ENCODE measurements around the gene TNIP2.
A peak's percentile ranks its signal among the peaks of the same experiment; 100 is the strongest.

TNIP2 gene

DNA sequence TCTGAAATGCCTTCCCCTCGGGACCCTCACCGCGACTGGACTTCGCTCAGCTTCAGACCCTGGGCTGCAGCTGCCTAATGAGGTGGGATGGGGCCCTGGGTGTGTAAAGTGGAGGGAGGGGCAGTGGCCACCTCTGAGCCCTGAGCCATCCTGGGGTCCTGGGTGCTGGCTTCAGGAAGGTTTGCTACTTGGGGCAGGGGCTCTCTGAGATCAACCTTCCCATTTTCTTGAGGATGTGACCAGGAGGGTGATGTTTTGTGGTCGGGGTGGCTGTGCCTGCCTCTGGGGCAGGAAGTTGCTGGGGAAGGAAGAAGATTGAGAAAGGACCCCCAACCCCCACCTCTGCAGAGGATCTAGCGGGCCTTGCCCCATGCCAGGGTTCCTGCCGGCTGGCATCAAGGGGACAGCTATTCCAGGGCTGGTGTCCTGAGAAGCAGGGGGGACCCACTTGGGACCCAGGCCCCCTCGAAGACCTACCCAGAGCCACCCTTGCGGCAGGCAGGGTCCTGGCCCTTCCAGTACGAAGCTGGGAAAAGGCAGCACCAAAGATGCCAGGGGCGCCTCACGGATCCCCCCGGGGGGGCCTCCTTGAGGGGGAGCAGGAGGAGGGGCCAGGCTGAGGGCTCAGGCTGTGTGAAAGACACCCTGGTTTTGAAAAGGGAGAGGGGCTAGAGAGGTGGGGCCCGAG lies 43.2 kb upstream of the TNIP2 start:
- Histone ChIP-seq H3K27ac (replicated peaks) (peak overlapping the region; percentile 90), H3K4me3 (replicated peaks; ENCODE audit: insufficient read depth, low read length) (peak overlapping the region; percentile 34), H3K27me3 (ENCODE audit: insufficient read depth, poor library complexity, severe bottlenecking) (no peaks in the 10 kb centered on the region)
- DNase-seq (ENCODE audit: low read depth in 1 of 2, low spot score in 1 of 2): peak in 1 of 2 experiments; percentile 90
- TF ChIP-seq GABPA (IDR thresholded peaks at IDR 0.05; ENCODE audit: low read depth) (peak; percentile 43; the same call in 1 of the 2 replicates), POLR2AphosphoS5 (IDR thresholded peaks at IDR 0.05; ENCODE audit: low read depth) (no peak), SPI1 (IDR thresholded peaks at IDR 0.05; ENCODE audit: borderline replicate concordance, low read depth) (peak; percentile 49; the same call in 1 of the 2 replicates)
- TF ChIP-seq, protein P1, sequence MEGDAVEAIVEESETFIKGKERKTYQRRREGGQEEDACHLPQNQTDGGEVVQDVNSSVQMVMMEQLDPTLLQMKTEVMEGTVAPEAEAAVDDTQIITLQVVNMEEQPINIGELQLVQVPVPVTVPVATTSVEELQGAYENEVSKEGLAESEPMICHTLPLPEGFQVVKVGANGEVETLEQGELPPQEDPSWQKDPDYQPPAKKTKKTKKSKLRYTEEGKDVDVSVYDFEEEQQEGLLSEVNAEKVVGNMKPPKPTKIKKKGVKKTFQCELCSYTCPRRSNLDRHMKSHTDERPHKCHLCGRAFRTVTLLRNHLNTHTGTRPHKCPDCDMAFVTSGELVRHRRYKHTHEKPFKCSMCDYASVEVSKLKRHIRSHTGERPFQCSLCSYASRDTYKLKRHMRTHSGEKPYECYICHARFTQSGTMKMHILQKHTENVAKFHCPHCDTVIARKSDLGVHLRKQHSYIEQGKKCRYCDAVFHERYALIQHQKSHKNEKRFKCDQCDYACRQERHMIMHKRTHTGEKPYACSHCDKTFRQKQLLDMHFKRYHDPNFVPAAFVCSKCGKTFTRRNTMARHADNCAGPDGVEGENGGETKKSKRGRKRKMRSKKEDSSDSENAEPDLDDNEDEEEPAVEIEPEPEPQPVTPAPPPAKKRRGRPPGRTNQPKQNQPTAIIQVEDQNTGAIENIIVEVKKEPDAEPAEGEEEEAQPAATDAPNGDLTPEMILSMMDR (IDR thresholded peaks at IDR 0.05; ENCODE audit: insufficient read depth, low read length): no peak
- TF ChIP-seq, protein P2, sequence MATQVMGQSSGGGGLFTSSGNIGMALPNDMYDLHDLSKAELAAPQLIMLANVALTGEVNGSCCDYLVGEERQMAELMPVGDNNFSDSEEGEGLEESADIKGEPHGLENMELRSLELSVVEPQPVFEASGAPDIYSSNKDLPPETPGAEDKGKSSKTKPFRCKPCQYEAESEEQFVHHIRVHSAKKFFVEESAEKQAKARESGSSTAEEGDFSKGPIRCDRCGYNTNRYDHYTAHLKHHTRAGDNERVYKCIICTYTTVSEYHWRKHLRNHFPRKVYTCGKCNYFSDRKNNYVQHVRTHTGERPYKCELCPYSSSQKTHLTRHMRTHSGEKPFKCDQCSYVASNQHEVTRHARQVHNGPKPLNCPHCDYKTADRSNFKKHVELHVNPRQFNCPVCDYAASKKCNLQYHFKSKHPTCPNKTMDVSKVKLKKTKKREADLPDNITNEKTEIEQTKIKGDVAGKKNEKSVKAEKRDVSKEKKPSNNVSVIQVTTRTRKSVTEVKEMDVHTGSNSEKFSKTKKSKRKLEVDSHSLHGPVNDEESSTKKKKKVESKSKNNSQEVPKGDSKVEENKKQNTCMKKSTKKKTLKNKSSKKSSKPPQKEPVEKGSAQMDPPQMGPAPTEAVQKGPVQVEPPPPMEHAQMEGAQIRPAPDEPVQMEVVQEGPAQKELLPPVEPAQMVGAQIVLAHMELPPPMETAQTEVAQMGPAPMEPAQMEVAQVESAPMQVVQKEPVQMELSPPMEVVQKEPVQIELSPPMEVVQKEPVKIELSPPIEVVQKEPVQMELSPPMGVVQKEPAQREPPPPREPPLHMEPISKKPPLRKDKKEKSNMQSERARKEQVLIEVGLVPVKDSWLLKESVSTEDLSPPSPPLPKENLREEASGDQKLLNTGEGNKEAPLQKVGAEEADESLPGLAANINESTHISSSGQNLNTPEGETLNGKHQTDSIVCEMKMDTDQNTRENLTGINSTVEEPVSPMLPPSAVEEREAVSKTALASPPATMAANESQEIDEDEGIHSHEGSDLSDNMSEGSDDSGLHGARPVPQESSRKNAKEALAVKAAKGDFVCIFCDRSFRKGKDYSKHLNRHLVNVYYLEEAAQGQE (IDR thresholded peaks at IDR 0.05; ENCODE audit: insufficient replicate concordance, low read depth): no peak

DNA sequence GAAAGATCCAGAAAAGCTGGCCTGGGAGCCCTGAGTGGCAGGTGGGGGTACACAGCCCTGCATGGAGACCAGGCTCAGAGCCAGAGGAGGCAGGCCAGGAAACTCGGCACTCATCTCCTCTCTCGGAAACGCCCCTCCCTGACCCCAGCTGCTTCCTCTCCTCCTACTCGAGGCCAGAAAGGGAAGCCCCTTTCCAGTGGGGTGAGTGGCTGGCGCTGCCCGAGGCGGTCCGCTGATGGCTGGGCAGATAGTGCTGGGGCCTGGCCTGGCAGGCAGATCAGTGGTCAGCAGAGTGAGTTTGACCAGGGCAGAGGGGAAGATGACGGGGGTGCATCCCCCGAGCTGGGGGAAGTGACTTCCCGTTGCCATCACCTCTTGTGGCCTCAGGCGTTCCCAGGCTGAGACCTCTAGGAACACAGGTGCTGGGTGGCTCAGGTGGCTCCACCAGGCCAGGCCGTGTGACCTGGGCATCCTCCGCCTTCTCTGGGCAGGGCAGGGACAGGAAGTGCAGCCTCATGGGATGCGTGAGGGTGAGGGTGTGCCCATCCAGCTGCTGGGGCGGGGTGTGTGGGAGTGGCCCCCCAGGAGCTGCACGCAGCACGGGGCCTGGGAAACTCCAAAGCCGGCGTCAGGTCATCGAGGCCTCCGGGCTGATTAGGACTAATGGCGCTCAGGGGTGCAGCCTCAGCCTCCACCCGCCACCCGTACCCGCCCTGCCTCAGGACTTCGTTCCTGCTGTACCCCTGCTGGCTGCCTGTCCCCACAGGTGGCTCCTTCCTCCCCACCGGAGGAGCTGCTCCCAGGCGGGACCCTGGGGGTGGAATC lies 42.5 kb upstream of the TNIP2 start:
- Histone ChIP-seq H3K27me3 (ENCODE audit: insufficient read depth, poor library complexity, severe bottlenecking) (no peaks in the 10 kb centered on the region), H3K27ac (replicated peaks) (peak overlapping the region; percentile 90), H3K4me3 (replicated peaks; ENCODE audit: insufficient read depth, low read length) (peak overlapping the region; percentile 34)
- TF ChIP-seq, protein P1 (IDR thresholded peaks at IDR 0.05; ENCODE audit: insufficient read depth, low read length): no peak
- TF ChIP-seq GABPA (IDR thresholded peaks at IDR 0.05; ENCODE audit: low read depth) (no peak; the same call in 1 of the 2 replicates), SPI1 (IDR thresholded peaks at IDR 0.05; ENCODE audit: borderline replicate concordance, low read depth) (peak; percentile 44; the same call in 1 of the 2 replicates)
- DNase-seq (ENCODE audit: low read depth in 1 of 2, low spot score in 1 of 2): peak in 1 of 2 experiments; percentile 84

DNA sequence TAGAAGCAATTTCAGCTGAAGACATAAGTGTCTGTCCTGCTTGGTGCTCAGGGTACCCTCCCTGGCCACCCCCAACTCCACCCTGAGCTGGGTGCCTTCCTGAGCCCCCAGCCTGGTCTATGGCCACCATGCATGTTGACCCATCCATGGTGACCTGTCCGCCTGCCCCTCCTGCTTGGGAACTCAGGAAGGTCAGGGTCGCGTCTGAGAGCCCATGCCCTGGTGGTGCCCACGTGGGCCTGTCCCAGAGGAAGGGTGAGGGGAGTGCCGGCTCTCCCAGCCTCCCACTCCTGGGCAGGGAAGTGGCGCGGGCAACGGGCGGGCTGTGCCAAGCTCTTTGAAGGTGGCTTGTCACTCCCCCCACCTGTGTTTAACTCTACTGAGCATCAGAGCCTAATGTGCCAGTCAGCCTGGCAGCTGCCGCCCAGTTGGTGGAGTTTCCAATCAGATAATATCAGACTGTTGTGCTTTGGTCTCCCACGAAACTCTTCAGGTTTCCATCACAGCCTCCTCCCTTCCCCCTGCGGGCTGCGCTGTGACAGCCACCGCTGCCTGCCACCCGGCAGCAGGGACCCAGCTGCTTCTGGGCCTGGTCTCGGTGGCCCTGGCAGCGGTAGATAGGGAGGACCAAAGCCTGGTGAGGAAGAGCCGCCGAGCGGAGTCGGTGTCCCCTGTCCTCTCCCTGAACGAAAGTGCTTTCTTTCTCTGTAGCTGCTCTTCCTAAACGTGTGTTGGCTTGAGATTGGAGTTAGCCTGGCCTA lies 41.6 kb upstream of the TNIP2 start:
- TF ChIP-seq, protein P2 (IDR thresholded peaks at IDR 0.05; ENCODE audit: insufficient replicate concordance, low read depth): no peak
- TF ChIP-seq, protein P1 (IDR thresholded peaks at IDR 0.05; ENCODE audit: insufficient read depth, low read length): no peak
- TF ChIP-seq SPI1 (IDR thresholded peaks at IDR 0.05; ENCODE audit: borderline replicate concordance, low read depth) (no peak), GABPA (IDR thresholded peaks at IDR 0.05; ENCODE audit: low read depth) (no peak), POLR2AphosphoS5 (IDR thresholded peaks at IDR 0.05; ENCODE audit: low read depth) (peak; percentile 23; the same call in 1 of the 2 replicates)
- 0 out of 2 replicates have a peak overlapping the region, but pooled peaks have one; percentile 1 for H3K4me3 ChIP-seq (replicated peaks; ENCODE audit: insufficient read depth, low read length)
- no peaks in the 10 kb centered on the region for H3K27me3 ChIP-seq (ENCODE audit: insufficient read depth, poor library complexity, severe bottlenecking)
- peak overlapping the region; percentile 90 for H3K27ac ChIP-seq (replicated peaks)
- peak in 1 of 2 experiments; percentile 48 for DNase-seq (ENCODE audit: low read depth in 1 of 2, low spot score in 1 of 2)
